ENCODE data around the gene FAM124B.

- TF ChIP-seq CTCF (IDR thresholded peaks at IDR 0.05) (no peak), POLR2A (IDR thresholded peaks at IDR 0.05) (no peak), EP300 (IDR thresholded peaks at IDR 0.05; ENCODE audit: low read depth) (no peak), POLR2AphosphoS5 (IDR thresholded peaks at IDR 0.05) (no peak)
These were observed 14.9 kb upstream of the FAM124B start for GRCh38 chr2:224416656-224417360.
